ENCODE measurements around the gene MIPEP.
A peak's percentile ranks its signal among the peaks of the same experiment; 100 is the strongest.

MIPEP gene

GRCh38 chr13:23741879-23742510, 147.2 kb downstream of the MIPEP start:
- peak; percentile 9 for DNase-seq

DNA sequence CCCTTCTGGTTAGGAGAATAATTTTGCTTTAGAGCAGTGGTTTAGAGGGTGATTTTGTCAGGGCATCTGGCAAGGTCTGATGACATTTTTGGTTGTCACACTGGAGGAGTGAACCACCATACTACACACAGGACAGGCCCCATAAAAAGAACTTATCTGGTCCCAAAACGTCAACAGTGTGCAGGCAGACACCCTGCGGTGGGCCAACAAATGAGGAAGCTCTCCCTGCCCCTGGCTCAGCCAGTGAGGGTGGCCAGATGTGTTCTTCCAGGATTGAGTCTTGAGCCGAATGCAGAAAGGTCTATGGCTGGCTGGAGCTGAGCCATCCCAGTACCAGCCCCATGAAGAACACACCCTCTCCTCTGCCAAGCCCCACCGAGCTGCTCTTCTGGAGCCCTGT, 149.2 kb downstream of the MIPEP start:
- DNase-seq, result peak; percentile 3

DNA sequence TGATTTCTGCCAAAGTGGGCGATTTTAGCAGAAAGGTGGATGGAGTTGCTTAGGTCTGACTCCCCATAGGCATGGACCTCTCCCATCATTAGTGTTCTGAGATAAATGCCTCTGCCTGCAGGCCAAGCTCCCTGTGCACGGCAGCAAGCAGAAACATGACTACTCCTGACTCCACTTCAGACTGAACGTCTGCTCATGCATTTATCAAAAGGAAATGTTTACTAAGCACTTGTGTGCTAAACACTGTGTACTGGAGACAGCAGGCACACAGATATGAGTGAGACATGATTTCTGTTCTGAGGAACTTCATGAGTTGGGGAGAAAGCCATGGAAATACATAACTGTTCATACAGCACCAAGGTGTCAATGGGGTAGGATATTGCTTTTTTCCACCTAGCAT, 149.6 kb downstream of the MIPEP start:
- no peak for DNase-seq

GRCh38 chr13:23736541-23736940, 152.7 kb downstream of the MIPEP start:
- DNase-seq, result no peak

DNA sequence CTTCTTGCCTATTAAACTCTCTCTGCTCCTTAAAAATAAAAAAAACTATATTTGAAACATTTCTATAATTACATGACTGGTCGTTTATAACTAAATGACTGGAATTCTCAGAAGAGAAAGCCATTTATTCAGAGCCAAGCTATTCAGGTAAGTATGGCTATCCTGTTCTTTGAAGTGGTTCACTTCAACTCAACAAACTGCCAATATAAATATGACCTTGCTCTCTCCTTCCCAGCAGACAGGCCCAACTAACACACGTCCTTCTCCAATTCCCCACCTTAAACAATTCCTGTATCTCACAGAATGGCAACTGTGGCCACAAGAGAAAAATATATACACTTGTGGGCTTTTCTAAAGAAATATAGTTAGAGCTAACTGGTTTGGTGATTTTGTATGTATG, 153.9 kb downstream of the MIPEP start:
- DNase-seq, result no peak

DNA sequence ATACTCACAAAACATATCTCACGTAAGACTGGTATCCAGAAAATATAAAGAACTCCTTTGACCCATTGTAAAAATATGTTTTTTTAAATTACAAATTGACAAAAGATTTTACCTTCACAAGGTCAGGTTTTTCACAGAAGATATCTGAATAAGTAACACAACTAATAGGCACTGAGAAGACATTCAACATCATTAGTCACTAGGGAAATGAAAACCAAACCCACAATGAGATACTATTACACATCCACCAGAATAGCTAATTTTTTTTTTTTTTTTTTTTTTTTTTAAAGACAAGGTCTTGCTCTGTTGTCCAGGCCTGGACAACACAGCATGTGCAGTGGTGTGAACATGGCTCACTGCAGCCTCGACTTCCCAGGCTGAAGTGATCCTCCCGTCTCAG, 157.5 kb downstream of the MIPEP start:
- no peak for DNase-seq

- no peak for DNase-seq
Measured at GRCh38 chr13:23730251-23730650, 158.9 kb downstream of the MIPEP start.

DNA sequence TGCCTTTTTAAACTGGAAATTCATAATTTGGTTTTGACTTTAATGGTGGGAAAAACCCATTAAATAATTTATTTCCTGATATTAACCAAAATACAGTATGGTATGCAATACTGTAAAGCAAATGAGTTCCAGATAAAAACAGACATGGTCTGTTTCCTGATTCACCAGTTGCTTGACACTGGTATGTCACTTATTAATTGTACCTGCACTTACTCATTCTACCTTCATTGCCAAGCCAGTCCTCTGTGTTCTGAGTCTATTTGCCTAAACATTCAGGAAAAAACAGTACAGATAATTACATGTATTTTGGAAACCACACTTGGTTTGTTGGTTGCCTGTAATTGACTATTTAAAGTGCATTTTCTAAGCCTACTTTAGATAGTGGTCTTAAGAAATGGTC, 159.7 kb downstream of the MIPEP start:
- DNase-seq, result no peak

GRCh38 chr13:23728807-23729206, 160.4 kb downstream of the MIPEP start:
- no peak for DNase-seq

GRCh38 chr13:23725922-23726321, 163.3 kb downstream of the MIPEP start:
- DNase-seq, result no peak

DNA sequence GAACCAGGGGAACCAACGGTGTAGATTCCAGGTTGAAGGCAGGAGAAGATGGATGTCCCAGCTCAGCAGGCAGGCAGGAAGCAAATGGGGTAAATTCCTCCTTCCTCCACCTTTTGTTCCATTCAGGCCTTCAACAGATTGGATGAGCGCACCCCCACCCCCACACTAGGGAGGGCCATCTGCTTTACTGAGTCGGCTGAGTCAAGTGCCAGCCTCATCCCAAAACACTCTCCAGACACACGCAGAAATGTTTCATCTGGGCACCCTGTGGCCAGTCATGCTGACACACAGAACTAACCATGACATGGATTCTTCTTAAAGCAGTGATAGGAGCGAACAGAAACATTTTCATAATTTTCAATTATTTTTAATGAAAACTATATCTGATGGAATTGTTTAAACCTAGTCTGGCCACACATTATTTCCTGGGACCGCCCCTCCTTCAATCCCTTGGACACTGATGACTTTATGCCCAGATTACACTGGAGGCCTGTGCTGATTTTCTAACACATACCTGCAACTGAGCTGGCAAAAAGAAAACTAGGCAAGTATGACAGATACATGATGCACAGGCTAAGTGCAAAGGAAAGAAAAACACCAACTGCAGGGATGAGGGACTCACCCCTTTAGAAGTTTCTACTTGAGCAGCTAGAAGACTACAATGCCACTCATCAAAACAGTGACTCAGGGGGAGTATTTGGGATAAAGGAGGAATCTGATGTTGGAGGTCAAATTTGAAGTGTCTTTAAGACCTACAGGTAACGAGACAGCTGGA, 164.8 kb downstream of the MIPEP start:
- DNase-seq, result no peak

DNA sequence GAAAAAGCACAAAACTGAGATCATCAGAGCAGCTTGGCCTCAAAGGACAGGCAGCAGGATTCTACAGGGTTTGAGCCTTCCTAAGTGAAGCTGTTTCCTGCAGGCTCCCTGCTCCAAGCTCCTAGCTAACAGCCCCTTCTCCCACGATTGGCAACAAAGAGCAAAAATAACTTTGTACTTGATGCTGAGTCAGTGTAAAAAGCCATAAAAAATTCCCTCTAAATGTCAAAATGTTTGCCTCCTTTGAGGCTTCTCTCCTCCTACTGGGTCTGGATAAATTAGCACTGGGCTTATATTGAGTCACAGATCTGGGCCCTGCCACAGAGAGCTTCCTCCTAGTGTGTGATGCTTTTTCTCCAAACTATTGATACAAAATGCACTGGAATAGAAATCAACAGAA, 165.7 kb downstream of the MIPEP start:
- DNase-seq, result no peak

DNA sequence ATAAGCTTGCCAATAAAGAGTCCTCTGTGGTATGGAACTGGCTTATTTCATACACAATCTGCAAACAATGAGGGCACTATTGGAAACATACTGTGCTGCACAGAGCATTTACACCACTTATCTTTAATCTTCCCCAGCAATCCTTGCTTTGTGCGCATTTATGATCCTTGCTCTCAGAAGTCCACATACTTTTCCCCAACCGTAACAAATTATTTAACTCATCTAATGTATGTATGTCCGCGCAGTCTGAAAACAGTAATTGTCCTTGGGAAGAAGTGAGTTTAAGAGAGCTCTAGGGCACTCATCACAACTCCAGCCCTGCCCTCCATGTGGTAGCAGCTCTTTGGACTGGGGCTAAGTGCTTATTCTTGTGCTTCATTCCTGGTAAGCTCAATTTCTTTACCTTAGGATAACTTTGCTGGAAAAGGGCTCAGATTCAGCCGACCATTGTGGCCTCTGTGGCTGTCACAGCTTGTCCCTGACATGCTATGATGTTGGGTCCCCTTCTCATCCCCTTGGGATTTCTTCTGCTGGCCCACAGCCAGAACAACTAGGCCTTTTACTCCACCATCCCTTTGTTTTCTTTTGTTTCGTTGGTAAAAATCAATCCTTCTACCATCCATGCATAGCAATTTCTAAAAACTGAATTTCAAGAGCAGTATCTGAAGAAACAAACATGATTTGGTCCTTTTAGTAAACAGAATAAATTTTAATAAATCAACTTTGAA, 166.3 kb downstream of the MIPEP start:
- DNase-seq, result no peak

DNA sequence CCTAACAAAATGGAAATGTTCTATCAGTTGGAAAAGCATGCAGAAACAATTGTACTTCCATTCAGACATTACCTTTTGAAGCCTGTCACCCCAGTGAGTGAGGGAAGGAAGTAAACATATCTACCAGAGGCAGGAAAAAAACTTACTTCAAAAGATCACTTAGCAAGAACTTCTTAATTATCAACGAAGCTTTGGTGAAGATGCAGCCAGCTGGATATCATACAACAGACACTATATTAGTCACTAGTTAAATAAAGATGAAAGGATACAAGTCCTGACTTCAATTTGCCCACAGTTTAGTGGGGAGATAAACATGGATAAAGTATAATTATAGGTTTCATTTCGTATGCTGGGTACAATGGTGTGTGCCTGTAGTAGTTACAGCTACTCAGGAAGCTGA, 170.2 kb downstream of the MIPEP start:
- no peak for DNase-seq

GRCh38 chr13:23716401-23716800, 172.8 kb downstream of the MIPEP start:
- no peak for DNase-seq

GRCh38 chr13:23715762-23716235, 173.4 kb downstream of the MIPEP start:
- DNase-seq, result no peak

DNA sequence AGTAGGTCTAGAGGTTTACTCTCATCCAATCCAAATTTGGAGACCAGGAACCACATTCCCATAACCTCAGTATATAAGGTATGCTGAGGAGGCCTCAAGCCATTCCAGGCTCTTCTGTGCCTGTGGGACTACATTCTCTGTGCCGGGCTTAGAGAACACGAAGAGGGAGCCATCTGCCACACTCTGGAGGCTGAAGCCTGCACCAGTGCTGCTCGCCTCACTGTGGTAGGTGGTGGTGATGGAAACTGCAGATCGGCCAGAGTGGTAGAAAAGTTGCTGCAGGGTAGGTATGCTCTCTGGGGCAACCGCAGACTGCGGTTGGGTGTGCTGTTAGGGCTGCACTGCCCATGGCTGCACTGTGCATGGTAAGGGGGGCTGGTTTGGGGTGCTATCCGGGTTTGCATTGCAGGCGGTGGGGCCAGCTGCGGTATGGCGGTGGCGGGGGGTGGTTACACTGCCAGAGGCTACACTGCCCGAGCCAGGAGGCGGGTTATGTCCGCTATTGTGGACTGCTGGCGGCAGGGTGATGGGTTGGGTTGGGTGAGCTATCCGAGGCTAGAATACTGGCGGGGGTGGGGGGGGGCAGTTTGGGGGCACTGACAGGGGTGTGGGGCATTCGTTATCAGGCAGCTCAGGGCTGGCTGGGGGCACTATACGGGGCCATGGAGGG, 174.0 kb downstream of the MIPEP start:
- DNase-seq, result no peak

GRCh38 chr13:23714672-23715071, 174.5 kb downstream of the MIPEP start:
- no peak for DNase-seq

DNA sequence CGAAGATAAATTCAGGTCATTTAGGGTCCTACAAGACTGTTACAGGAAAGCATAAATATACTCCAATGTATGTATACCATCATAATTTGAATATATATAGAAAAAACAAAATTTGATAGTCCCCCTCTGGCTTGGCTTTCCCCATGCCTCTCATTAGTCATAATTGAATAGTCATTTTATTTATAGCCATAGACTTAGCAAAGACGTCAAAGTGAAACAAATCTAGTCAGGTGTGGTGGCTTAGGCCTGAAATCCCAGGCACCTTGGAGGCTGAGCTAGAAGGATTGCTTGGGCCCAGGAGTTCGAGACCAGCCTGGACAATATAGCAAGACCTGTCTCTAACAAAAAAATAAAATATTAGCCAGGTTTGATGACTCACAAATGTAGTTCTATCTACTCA, 177.8 kb downstream of the MIPEP start:
- no peak for DNase-seq

DNA sequence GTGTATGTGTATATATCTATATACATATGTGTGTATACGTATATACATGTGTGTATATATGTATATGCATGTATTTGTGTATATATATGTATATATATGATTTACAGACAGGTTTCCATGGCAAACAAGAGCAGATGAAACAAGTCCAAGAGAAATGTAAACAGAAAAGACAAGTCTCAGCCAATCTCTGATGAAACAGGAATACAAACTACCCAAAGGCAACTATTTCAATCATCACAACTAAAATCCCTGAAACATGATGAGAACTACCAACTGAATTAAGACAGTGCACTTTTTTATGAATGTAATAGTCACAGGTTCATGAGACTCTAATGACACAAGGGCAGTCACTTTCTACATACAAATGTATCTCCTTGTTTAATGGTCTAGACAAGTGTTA, 178.8 kb downstream of the MIPEP start:
- no peak for DNase-seq

GRCh38 chr13:23709536-23709935, 179.7 kb downstream of the MIPEP start:
- DNase-seq, result no peak

DNA sequence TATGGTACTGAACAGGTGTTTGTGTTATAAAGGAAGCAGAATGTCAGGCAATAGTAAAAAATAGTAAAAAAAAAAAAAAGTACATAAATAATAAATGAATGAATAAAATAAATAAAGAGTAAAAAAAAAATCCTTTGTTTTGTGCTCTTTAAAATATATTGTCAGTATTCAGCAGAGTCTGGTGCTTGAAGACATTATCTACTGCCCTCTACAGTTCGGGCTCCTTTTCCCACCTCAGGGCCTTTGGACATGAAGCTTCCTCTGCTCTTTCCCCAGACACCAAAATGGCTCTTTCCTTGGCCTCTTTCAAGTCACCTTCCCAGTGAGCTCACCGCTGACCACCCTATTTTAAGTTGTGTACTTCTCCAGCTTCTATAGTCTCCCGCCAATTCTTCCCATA, 181.5 kb downstream of the MIPEP start:
- DNase-seq, result peak; percentile 17

- no peak for DNase-seq
Measured at GRCh38 chr13:23705583-23705982, 183.6 kb downstream of the MIPEP start.

Measured in OCI-M1 (cell line).